Embryonic facial prominence (tissue), 1 donor: ENCODE measurements around the gene TRIO.

Experiments used
- DNase-seq: peaks from one replicate; pipeline ENCODE4 v3.0.0-alpha.2; 2016; ENCODE audit errors: extremely low spot score

TRIO gene

GRCh38 chr5:14413331-14413750 is 270.2 kb downstream of the TRIO start:
- no peak for DNase-seq

GRCh38 chr5:14414007-14414406 is 270.9 kb downstream of the TRIO start:
- DNase-seq, result no peak

- no peak for DNase-seq
Measured at GRCh38 chr5:14414656-14415023, 271.5 kb downstream of the TRIO start.

GRCh38 chr5:14415024-14415697 is 272.0 kb downstream of the TRIO start:
- DNase-seq, result no peak

- no peak for DNase-seq
Measured at GRCh38 chr5:14415698-14416074, 272.5 kb downstream of the TRIO start.

- DNase-seq, result peak; percentile 82
Measured at GRCh38 chr5:14416621-14417275, 273.6 kb downstream of the TRIO start.

- no peak for DNase-seq
Measured at GRCh38 chr5:14417276-14417730, 274.2 kb downstream of the TRIO start.

GRCh38 chr5:14417792-14418765 is 274.9 kb downstream of the TRIO start:
- no peak for DNase-seq

- DNase-seq, result no peak
Measured at GRCh38 chr5:14419686-14420085, 276.5 kb downstream of the TRIO start.

- DNase-seq, result no peak
Measured at GRCh38 chr5:14420101-14420811, 277.1 kb downstream of the TRIO start.

- DNase-seq, result no peak
Measured at GRCh38 chr5:14421851-14422250, 278.7 kb downstream of the TRIO start.

GRCh38 chr5:14424011-14424685 is 281.0 kb downstream of the TRIO start:
- no peak for DNase-seq

GRCh38 chr5:14425559-14425958 is 282.4 kb downstream of the TRIO start:
- no peak for DNase-seq

- no peak for DNase-seq
Measured at GRCh38 chr5:14426521-14426920, 283.4 kb downstream of the TRIO start.

GRCh38 chr5:14428302-14429081 is 285.4 kb downstream of the TRIO start:
- no peak for DNase-seq

GRCh38 chr5:14429101-14430050 is 286.2 kb downstream of the TRIO start:
- DNase-seq, result no peak

GRCh38 chr5:14431534-14431933 is 288.4 kb downstream of the TRIO start:
- DNase-seq, result no peak

GRCh38 chr5:14432931-14433589 is 289.9 kb downstream of the TRIO start:
- no peak for DNase-seq

GRCh38 chr5:14435481-14435880 is 292.3 kb downstream of the TRIO start:
- DNase-seq, result no peak
